Measurements from ENCODE around the gene PYHIN1.
"Not testable (repeated sequence)": the region's sequence is repeated elsewhere in the genome, so short reads cannot be mapped to it uniquely, and the experiment has no call there.

PYHIN1 gene

GRCh38 chr1:158983235-158983634 lies 51.9 kb downstream of the PYHIN1 start:
- DNase-seq (ENCODE audit: low read depth) = no peak

- DNase-seq (ENCODE audit: low read depth) = no peak
Observed at GRCh38 chr1:158984386-158984785, 53.0 kb downstream of the PYHIN1 start.

GRCh38 chr1:158989424-158989823 lies 58.1 kb downstream of the PYHIN1 start:
- DNase-seq (ENCODE audit: low read depth) = no peak

GRCh38 chr1:158992787-158993312 lies 61.5 kb downstream of the PYHIN1 start:
- no peak for DNase-seq (ENCODE audit: low read depth)

GRCh38 chr1:158996998-158997397 lies 65.6 kb downstream of the PYHIN1 start:
- DNase-seq (ENCODE audit: low read depth) = no peak

GRCh38 chr1:158998037-158998780 lies 66.9 kb downstream of the PYHIN1 start:
- DNase-seq (ENCODE audit: low read depth) = no peak

- DNase-seq (ENCODE audit: low read depth) = no peak
Observed at GRCh38 chr1:158998781-158999161, 67.4 kb downstream of the PYHIN1 start.

- DNase-seq (ENCODE audit: low read depth) = no peak
Observed at GRCh38 chr1:158999316-159000069, 68.1 kb downstream of the PYHIN1 start.

- no peak for DNase-seq (ENCODE audit: low read depth)
Observed at GRCh38 chr1:159000070-159000409, 68.7 kb downstream of the PYHIN1 start.

- no peak for DNase-seq (ENCODE audit: low read depth)
Observed at GRCh38 chr1:159000625-159001024, 69.3 kb downstream of the PYHIN1 start.

GRCh38 chr1:159005161-159005560 lies 73.8 kb downstream of the PYHIN1 start:
- DNase-seq (ENCODE audit: low read depth) = no peak

- DNase-seq (ENCODE audit: low read depth) = no peak
Observed at GRCh38 chr1:159005676-159006075, 74.3 kb downstream of the PYHIN1 start.

- not testable (repeated sequence) for DNase-seq (ENCODE audit: low read depth)
Observed at GRCh38 chr1:159006210-159006807, 75.0 kb downstream of the PYHIN1 start.

GRCh38 chr1:159007726-159008125 lies 76.4 kb downstream of the PYHIN1 start:
- no peak for DNase-seq (ENCODE audit: low read depth)

- DNase-seq (ENCODE audit: low read depth) = peak; percentile 47
Observed at GRCh38 chr1:159008744-159009188, 77.4 kb downstream of the PYHIN1 start.

GRCh38 chr1:159009287-159009686 lies 77.9 kb downstream of the PYHIN1 start:
- no peak for DNase-seq (ENCODE audit: low read depth)

GRCh38 chr1:159009704-159010361 lies 78.5 kb downstream of the PYHIN1 start, which contains the start of gene IFI16:
Gene IFI16, plus strand, starts transcription at chr1:159009907. Its CDS starts 4,774 bp downstream, at chr1:159014681.
- DNase-seq (ENCODE audit: low read depth) = peak; percentile 30

- DNase-seq (ENCODE audit: low read depth) = no peak
Observed at GRCh38 chr1:159010391-159010790, 79.0 kb downstream of the PYHIN1 start.

- DNase-seq (ENCODE audit: low read depth) = not testable (repeated sequence)
Observed at GRCh38 chr1:159011001-159011400, 79.6 kb downstream of the PYHIN1 start.

- no peak for DNase-seq (ENCODE audit: low read depth)
Observed at GRCh38 chr1:159011751-159012150, 80.4 kb downstream of the PYHIN1 start.

GRCh38 chr1:159012495-159012894 lies 81.1 kb downstream of the PYHIN1 start:
- DNase-seq (ENCODE audit: low read depth) = peak; percentile 14

- no peak for DNase-seq (ENCODE audit: low read depth)
Observed at GRCh38 chr1:159014003-159014571, 82.7 kb downstream of the PYHIN1 start.

Measured in stimulated activated CD8-positive, alpha-beta memory T cell treated with anti-CD3 and anti-CD28 coated beads, Interleukin-15, amount 100 ng/mL, for 1 hour (primary cell).